ENCODE measurements around the gene PCCA.

GRCh38 chr13:100095498-100095897 lies 6.6 kb downstream of the PCCA start:
- TF ChIP-seq EZH2 (IDR thresholded peaks at IDR 0.05; ENCODE audit: low read length, missing control alignments), result no peak
- TF ChIP-seq CTCF (conservative IDR thresholded peaks at IDR 0.05 in 1 of 2, IDR thresholded peaks at IDR 0.05 in 1 of 2; ENCODE audit: low read depth in 1 of 2, low read length in 2 of 2), result no peak
